HepG2 (cell line): ENCODE results near the gene COASY. TPM values are rescaled to one million over a fixed set of nuclear protein-coding genes. Genes with fewer than 3 reads are reported as not detected.
A peak's percentile ranks its signal among the peaks of the same experiment; 100 is the strongest.

ENCODE experiments used
- KAT7 ChIP-seq: IDR thresholded peaks from 2 replicates; pipeline ENCODE4 v1.6.1; 2018; ENCODE audit warnings: borderline replicate concordance, missing compliant biosample characterization
- MED13 ChIP-seq: sonication (generic); formaldehyde crosslinking; IDR thresholded peaks from 2 replicates; pipeline ENCODE4 v1.5.0; 2020; ENCODE audit warnings: missing genetic modification reagents
- POLR2A ChIP-seq, 2 experiments: IDR thresholded peaks; 2 replicates each; pipeline ENCODE4 v1.6.1; 2011; ENCODE audit warnings: low read depth in 2 of 2, low read length in 2 of 2, mild to moderate bottlenecking in 1 of 2, moderate library complexity in 1 of 2; ENCODE audit not compliant: insufficient read depth in 1 of 2
- RAD51 ChIP-seq: fragments of 450-650 bp; IDR thresholded peaks from 2 replicates; pipeline ENCODE4 v1.6.1; 2016; ENCODE audit warnings: borderline replicate concordance
- THRA ChIP-seq: sonication (generic); formaldehyde crosslinking; IDR thresholded peaks from 2 replicates; pipeline ENCODE4 v1.4.0; 2020; ENCODE audit warnings: missing genetic modification reagents, borderline replicate concordance
- ZBTB4 ChIP-seq: sonication (generic); formaldehyde crosslinking; IDR thresholded peaks from 2 replicates; pipeline ENCODE4 v1.4.0; 2020; ENCODE audit warnings: missing genetic modification reagents, mild to moderate bottlenecking, borderline replicate concordance
- ZNF335 ChIP-seq: sonication (generic); formaldehyde crosslinking; IDR thresholded peaks from 2 replicates; pipeline ENCODE4 v1.4.0; 2020; ENCODE audit warnings: missing genetic modification reagents
- ZNF354B ChIP-seq: sonication (generic); formaldehyde crosslinking; IDR thresholded peaks from 2 replicates; pipeline ENCODE4 v1.8.0; 2022; ENCODE audit warnings: mild to moderate bottlenecking, missing genetic modification reagents
- ZNF547 ChIP-seq: sonication (generic); formaldehyde crosslinking; IDR thresholded peaks from 2 replicates; pipeline ENCODE4 v1.5.1; 2020; ENCODE audit warnings: mild to moderate bottlenecking, missing genetic modification reagents
- ZNF577 ChIP-seq: sonication (generic); formaldehyde crosslinking; IDR thresholded peaks from 2 replicates; pipeline ENCODE4 v1.4.0; 2020; ENCODE audit warnings: mild to moderate bottlenecking, low read depth, missing genetic modification reagents, borderline replicate concordance
- polyA plus RNA-seq, 8 experiments: library from polyadenylated mRNA; depleted of rRNA in 3 of 8; stranded (reverse) in 7 of 8; unstranded in 1 of 8; fragments of >200 nt; fragmentation: Illumina TruSeq in 4 of 8; extraction: Trizol in 4 of 8; gene quantifications; 2 replicates each; pipeline versions ENCODE4 v1.2.1 to v1.2.3, GENCODE V29; 2011 to 2016; ENCODE audit warnings: low read depth in 4 of 8, missing spikeins in 1 of 8, mixed read lengths in 1 of 8; ENCODE audit not compliant: insufficient read depth in 1 of 8
- total RNA-seq, 5 experiments: library from RNA; depleted of rRNA; stranded (reverse); fragments of >200 nt; fragmentation: Illumina TruSeq; extraction: Trizol; gene quantifications; 2 replicates each; pipeline ENCODE4 v1.2.3, GENCODE V29; 2016; ENCODE audit warnings: low read depth in 1 of 5
- TF ChIP-seq, protein P1 (sequence below), 2 experiments: fragments of 450-650 bp in 1 of 2; sonication (generic) in 1 of 2; formaldehyde crosslinking in 1 of 2; IDR thresholded peaks; 2 replicates each; pipeline versions ENCODE4 v1.6.1 to v1.8.0; 2016 to 2022; ENCODE audit warnings: antibody characterized with exemption in 1 of 2, mild to moderate bottlenecking in 1 of 2, missing genetic modification reagents in 1 of 2

The COASY gene
- total and polyA plus RNA-seq, 2 of the 13 experiments (the other 11 are each of a cell fraction or from before 2014, with no cell fraction given), result 90.7 to 125 TPM

- 0 out of 2 replicates have a peak, but pooled peaks have one; percentile 55 for TF ChIP-seq MED13 (CRISPR knock-in tag)
- TF ChIP-seq ZNF335, result peak; percentile 47; the same call in 1 of the 2 replicates
- no peak for TF ChIP-seq ZNF577
- 0 out of 2 replicates have a peak, but pooled peaks have one; percentile 2 for TF ChIP-seq RAD51
- TF ChIP-seq ZBTB4 (CRISPR knock-in tag), result peak; percentile 60; the same call in 1 of the 2 replicates
- TF ChIP-seq POLR2A (IDR thresholded peaks at IDR 0.05; ENCODE audit: insufficient read depth in 1 of 2, low read depth in 2 of 2, low read length in 2 of 2), result peak; percentile 57 to 61; a peak in 3 of 4 replicates
- TF ChIP-seq, protein P1, sequence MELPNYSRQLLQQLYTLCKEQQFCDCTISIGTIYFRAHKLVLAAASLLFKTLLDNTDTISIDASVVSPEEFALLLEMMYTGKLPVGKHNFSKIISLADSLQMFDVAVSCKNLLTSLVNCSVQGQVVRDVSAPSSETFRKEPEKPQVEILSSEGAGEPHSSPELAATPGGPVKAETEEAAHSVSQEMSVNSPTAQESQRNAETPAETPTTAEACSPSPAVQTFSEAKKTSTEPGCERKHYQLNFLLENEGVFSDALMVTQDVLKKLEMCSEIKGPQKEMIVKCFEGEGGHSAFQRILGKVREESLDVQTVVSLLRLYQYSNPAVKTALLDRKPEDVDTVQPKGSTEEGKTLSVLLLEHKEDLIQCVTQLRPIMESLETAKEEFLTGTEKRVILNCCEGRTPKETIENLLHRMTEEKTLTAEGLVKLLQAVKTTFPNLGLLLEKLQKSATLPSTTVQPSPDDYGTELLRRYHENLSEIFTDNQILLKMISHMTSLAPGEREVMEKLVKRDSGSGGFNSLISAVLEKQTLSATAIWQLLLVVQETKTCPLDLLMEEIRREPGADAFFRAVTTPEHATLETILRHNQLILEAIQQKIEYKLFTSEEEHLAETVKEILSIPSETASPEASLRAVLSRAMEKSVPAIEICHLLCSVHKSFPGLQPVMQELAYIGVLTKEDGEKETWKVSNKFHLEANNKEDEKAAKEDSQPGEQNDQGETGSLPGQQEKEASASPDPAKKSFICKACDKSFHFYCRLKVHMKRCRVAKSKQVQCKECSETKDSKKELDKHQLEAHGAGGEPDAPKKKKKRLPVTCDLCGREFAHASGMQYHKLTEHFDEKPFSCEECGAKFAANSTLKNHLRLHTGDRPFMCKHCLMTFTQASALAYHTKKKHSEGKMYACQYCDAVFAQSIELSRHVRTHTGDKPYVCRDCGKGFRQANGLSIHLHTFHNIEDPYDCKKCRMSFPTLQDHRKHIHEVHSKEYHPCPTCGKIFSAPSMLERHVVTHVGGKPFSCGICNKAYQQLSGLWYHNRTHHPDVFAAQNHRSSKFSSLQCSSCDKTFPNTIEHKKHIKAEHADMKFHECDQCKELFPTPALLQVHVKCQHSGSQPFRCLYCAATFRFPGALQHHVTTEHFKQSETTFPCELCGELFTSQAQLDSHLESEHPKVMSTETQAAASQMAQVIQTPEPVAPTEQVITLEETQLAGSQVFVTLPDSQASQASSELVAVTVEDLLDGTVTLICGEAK (IDR thresholded peaks at IDR 0.05), result no peak
- TF ChIP-seq, protein P1 (CRISPR knock-in tag; IDR thresholded peaks at IDR 0.05), result no peak; the same call in 1 of the 2 replicates
- TF ChIP-seq ZNF547 (CRISPR knock-in tag), result peak; percentile 72; the same call in 1 of the 2 replicates
- no peak; the same call in 1 of the 2 replicates for TF ChIP-seq KAT7
- TF ChIP-seq ZNF354B, result peak; percentile 21; the same call in 1 of the 2 replicates
- peak; percentile 97 for TF ChIP-seq THRA (CRISPR knock-in tag)
Measured at GRCh38 chr17:42530952-42531454, 30.9 kb upstream of the COASY start (continued).
